DND-41 (cell line): ENCODE results near the gene TPD52L1.

ENCODE experiments used
- EZH2 ChIP-seq: IDR thresholded peaks from 3 replicates; pipeline ENCODE4 v1.6.1; 2012; ENCODE audit warnings: borderline replicate concordance, low read depth, mild to moderate bottlenecking, moderate library complexity, low read length, inconsistent platforms; ENCODE audit not compliant: severe bottlenecking
- TF ChIP-seq, protein P1 (sequence below): IDR thresholded peaks from 2 replicates; pipeline ENCODE4 v1.5.1; 2012; ENCODE audit warnings: borderline replicate concordance, low read length, moderate library complexity, mild to moderate bottlenecking; ENCODE audit not compliant: poor library complexity, severe bottlenecking; ENCODE audit errors: extremely low read depth

DNA sequence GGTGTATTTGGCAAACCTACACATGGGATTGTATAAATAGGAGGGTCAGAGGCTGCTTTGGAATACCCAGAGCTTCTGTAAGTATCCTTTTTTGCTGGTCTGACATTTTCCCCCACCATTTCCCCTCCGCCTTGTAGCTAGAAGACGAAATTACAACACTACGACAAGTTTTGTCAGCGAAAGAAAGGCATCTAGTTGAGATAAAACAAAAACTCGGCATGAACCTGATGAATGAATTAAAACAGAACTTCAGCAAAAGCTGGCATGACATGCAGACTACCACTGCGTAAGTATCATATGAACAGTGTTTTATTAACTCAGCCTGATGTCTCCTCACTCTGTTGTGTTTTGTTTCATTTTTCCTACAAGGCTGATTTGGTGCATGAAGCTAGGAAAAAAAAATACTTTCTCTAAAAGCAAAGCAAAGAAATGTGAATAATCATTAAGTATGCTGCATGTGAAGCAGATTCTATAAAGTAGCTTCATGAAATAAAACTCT is 75.5 kb downstream of the TPD52L1 start:
- TF ChIP-seq, protein P1, sequence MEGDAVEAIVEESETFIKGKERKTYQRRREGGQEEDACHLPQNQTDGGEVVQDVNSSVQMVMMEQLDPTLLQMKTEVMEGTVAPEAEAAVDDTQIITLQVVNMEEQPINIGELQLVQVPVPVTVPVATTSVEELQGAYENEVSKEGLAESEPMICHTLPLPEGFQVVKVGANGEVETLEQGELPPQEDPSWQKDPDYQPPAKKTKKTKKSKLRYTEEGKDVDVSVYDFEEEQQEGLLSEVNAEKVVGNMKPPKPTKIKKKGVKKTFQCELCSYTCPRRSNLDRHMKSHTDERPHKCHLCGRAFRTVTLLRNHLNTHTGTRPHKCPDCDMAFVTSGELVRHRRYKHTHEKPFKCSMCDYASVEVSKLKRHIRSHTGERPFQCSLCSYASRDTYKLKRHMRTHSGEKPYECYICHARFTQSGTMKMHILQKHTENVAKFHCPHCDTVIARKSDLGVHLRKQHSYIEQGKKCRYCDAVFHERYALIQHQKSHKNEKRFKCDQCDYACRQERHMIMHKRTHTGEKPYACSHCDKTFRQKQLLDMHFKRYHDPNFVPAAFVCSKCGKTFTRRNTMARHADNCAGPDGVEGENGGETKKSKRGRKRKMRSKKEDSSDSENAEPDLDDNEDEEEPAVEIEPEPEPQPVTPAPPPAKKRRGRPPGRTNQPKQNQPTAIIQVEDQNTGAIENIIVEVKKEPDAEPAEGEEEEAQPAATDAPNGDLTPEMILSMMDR, result no peak
- TF ChIP-seq EZH2, result no peak
